Colonic mucosa (tissue), 4 donors: ENCODE data around the gene ASPG. TPM values are rescaled to one million over a fixed set of nuclear protein-coding genes. Genes with fewer than 3 reads are reported as not detected.
A peak's percentile ranks its signal among the peaks of the same experiment; 100 is the strongest.

ENCODE experiments used
- DNase-seq: peaks from one replicate; pipeline ENCODE4 v3.0.0-alpha.2; 2020
- H3K27ac ChIP-seq: fragments of 200-600 bp; one replicate; pipeline ENCODE4 v1.8.0; 2021
- H3K27me3 ChIP-seq: fragments of 200-600 bp; one replicate; pipeline ENCODE4 v1.8.0; 2021
- H3K36me3 ChIP-seq: fragments of 200-600 bp; one replicate; pipeline ENCODE4 v1.8.0; 2021
- H3K4me1 ChIP-seq: fragments of 200-600 bp; one replicate; pipeline ENCODE4 v1.8.0; 2021; ENCODE audit warnings: mild to moderate bottlenecking
- H3K4me3 ChIP-seq: fragments of 200-600 bp; one replicate; pipeline ENCODE4 v1.8.0; 2021
- H3K9ac ChIP-seq, 2 donors: one replicate each; pipeline ENCODE4 v1.7.0; 2013; ENCODE audit warnings: control low read depth in 2 of 2, low read depth in 2 of 2, low read length in 2 of 2
- H3K9me3 ChIP-seq: fragments of 200-600 bp; one replicate; pipeline ENCODE4 v1.8.0; 2021
- CTCF ChIP-seq: fragments of 200-600 bp; IDR thresholded peaks from one replicate; pipeline ENCODE4 v1.8.0; 2022; ENCODE audit warnings: antibody characterized with exemption, mild to moderate bottlenecking
- intact Hi-C: fragments of 100-400 bp; cut with DNase I; formaldehyde crosslinking; loops from one replicate; pipeline ENCODE4 v1.14.1; 2022
- total RNA-seq, 2 donors: library from RNA; stranded (reverse); fragmentation: NEBNext Ultra II Directional in 1 of 2; extraction: Animal tissue kit (Norgen Biotek cat#: 25700) in 1 of 2; gene quantifications; one replicate each; pipeline ENCODE4 v1.2.1, GENCODE V29; 2021
- donor health status: healthy.
- donor health status: DM: no; HTN: no; CAD: no.
- donor health status: DM: no; HTN: no; CAD: no.

Gene ASPG
- total RNA-seq, 2 donors from 2014 or later = 1.4 to 7.5 TPM

- Histone ChIP-seq H3K9me3 (no peaks in the 10 kb centered on the region), H3K4me3 (no peak overlapping the region), H3K27me3 (no peaks in the 10 kb centered on the region), H3K9ac (peak overlapping the region in 1 of 2 donors; percentile 8), H3K4me1 (no peaks in the 10 kb centered on the region), H3K36me3 (no peaks in the 10 kb centered on the region), H3K27ac (no peak overlapping the region)
- no peak for DNase-seq
- TF ChIP-seq CTCF = no peak
- intact Hi-C loops = loop anchor here (10.0 kb wide), 1 partner anchor 471 kb away; no protein-coding TSS in a partner anchor
Observed at GRCh38 chr14:104094056-104094708, 8.7 kb downstream of the ASPG start.

- H3K27me3 ChIP-seq = no peaks in the 10 kb centered on the region
- no peaks in the 10 kb centered on the region for H3K9me3 ChIP-seq
- intact Hi-C loops = loop anchor here (5.0 to 10.0 kb wide), 2 partner anchors 37 to 470 kb away; no protein-coding TSS in a partner anchor
- H3K27ac ChIP-seq = no peak overlapping the region
- H3K9ac ChIP-seq = peak overlapping the region in 1 of 2 donors; percentile 8
- DNase-seq = peak; percentile 82
- no peaks in the 10 kb centered on the region for H3K36me3 ChIP-seq
- no peak overlapping the region for H3K4me3 ChIP-seq
- H3K4me1 ChIP-seq = peaks cover 2% of the 10 kb centered on the region
- TF ChIP-seq CTCF = peak; percentile 97
Observed at GRCh38 chr14:104094709-104095425, 9.4 kb downstream of the ASPG start.

GRCh38 chr14:104095426-104096310 lies 10.2 kb downstream of the ASPG start:
- H3K4me3 ChIP-seq = no peak overlapping the region
- H3K4me1 ChIP-seq = peaks cover 9% of the 10 kb centered on the region
- no peak overlapping the region for H3K27ac ChIP-seq
- intact Hi-C loops = loop anchor here (5.0 to 10.0 kb wide), 2 partner anchors 37 to 469 kb away; no protein-coding TSS in a partner anchor
- no peak overlapping the region for H3K9ac ChIP-seq
- DNase-seq = no peak
- H3K27me3 ChIP-seq = no peaks in the 10 kb centered on the region
- no peaks in the 10 kb centered on the region for H3K36me3 ChIP-seq
- H3K9me3 ChIP-seq = no peaks in the 10 kb centered on the region
- no peak for TF ChIP-seq CTCF

- no peaks in the 10 kb centered on the region for H3K9me3 ChIP-seq
- intact Hi-C loops = loop anchor here (5.0 to 10.0 kb wide), 2 partner anchors 36 to 468 kb away; no protein-coding TSS in a partner anchor
- H3K4me1 ChIP-seq = peaks cover 15% of the 10 kb centered on the region
- no peaks in the 10 kb centered on the region for H3K36me3 ChIP-seq
- H3K9ac ChIP-seq = no peak overlapping the region
- no peak overlapping the region for H3K4me3 ChIP-seq
- no peaks in the 10 kb centered on the region for H3K27me3 ChIP-seq
- H3K27ac ChIP-seq = no peak overlapping the region
- no peak for TF ChIP-seq CTCF
- no peak for DNase-seq
Observed at GRCh38 chr14:104096318-104096717, 10.8 kb downstream of the ASPG start.
